T-helper 9 cell (primary cell): ENCODE results near the gene AKT1.
"Not testable (repeated sequence)": the region's sequence is repeated elsewhere in the genome, so short reads cannot be mapped to it uniquely, and the experiment has no call there.

Experiments used
- DNase-seq: peaks from one replicate; pipeline ENCODE4 v3.0.0-alpha.2; 2020
- total RNA-seq, 2 donors: gene quantifications; one replicate each; lab custom pipeline; 2026; lab: John Stamatoyannopoulos, UW

AKT1 gene
- total RNA-seq: 109 to 164 reads per million in 2 donors

GRCh38 chr14:104794993-104795780 is at the start of gene AKT1:
Gene AKT1, minus strand, starts transcription at chr14:104795748. Its CDS starts 3,105 bp downstream, at chr14:104792643.
- DNase-seq: no peak

GRCh38 chr14:104845033-104845666 is 49.6 kb upstream of the AKT1 start:
- DNase-seq: no peak

- DNase-seq: no peak
Measured at GRCh38 chr14:104844306-104845032, 48.9 kb upstream of the AKT1 start.

- no peak for DNase-seq
Measured at GRCh38 chr14:104843442-104844305, 48.1 kb upstream of the AKT1 start.

GRCh38 chr14:104843006-104843405 is 47.5 kb upstream of the AKT1 start:
- DNase-seq: no peak

GRCh38 chr14:104841730-104842129 is 46.2 kb upstream of the AKT1 start:
- DNase-seq: no peak

- DNase-seq: not testable (repeated sequence)
Measured at GRCh38 chr14:104836171-104836935, 40.8 kb upstream of the AKT1 start.

- no peak for DNase-seq
Measured at GRCh38 chr14:104830781-104831180, 35.2 kb upstream of the AKT1 start.

GRCh38 chr14:104827177-104828055 is 31.9 kb upstream of the AKT1 start:
- DNase-seq: peak; percentile 47

- DNase-seq: no peak
Measured at GRCh38 chr14:104826861-104827176, 31.3 kb upstream of the AKT1 start.

GRCh38 chr14:104826189-104826860 is 30.8 kb upstream of the AKT1 start:
- DNase-seq: peak; percentile 99

GRCh38 chr14:104824353-104824997 is 28.9 kb upstream of the AKT1 start:
- no peak for DNase-seq

- no peak for DNase-seq
Measured at GRCh38 chr14:104822821-104823615, 27.5 kb upstream of the AKT1 start.

GRCh38 chr14:104821971-104822608 is 26.5 kb upstream of the AKT1 start:
- no peak for DNase-seq

GRCh38 chr14:104821229-104821945 is 25.8 kb upstream of the AKT1 start:
- no peak for DNase-seq

GRCh38 chr14:104820669-104821228 is 25.2 kb upstream of the AKT1 start:
- DNase-seq: no peak

GRCh38 chr14:104819361-104819781 is 23.8 kb upstream of the AKT1 start:
- DNase-seq: no peak
